Esophagus muscularis mucosa (tissue), 4 donors: ENCODE measurements around the gene IDI1. TPM values are rescaled to one million over a fixed set of nuclear protein-coding genes. Genes with fewer than 3 reads are reported as not detected.
A peak's percentile ranks its signal among the peaks of the same experiment; 100 is the strongest.

ENCODE experiments used
- DNase-seq: peaks from one replicate; pipeline ENCODE4 v3.0.0-alpha.2; 2017; ENCODE audit errors: extremely low spot score
- H3K27ac ChIP-seq, 4 donors: fragments of 200-600 bp; sonication (generic); replicated peaks in 1 of 4; 1 replicate in 3 of 4; 2 replicates in 1 of 4; pipeline ENCODE4 v1.5.1; 2016 to 2019; ENCODE audit warnings: mild to moderate bottlenecking in 1 of 4
- H3K27me3 ChIP-seq, 4 donors: fragments of 200-600 bp; sonication (generic); one replicate each; pipeline versions ENCODE4 v1.5.1 to v1.6.0; 2016 to 2019
- H3K36me3 ChIP-seq, 4 donors: fragments of 200-600 bp; sonication (generic); one replicate each; pipeline ENCODE4 v1.5.1; 2016 to 2019
- H3K4me1 ChIP-seq, 4 donors: fragments of 200-600 bp; sonication (generic); one replicate each; pipeline ENCODE4 v1.5.1; 2016 to 2019
- H3K4me3 ChIP-seq, 4 donors: fragments of 200-600 bp; sonication (generic); 1 replicate in 2 of 4; 2 replicates in 2 of 4; pipeline ENCODE4 v1.5.1; 2016 to 2019; ENCODE audit warnings: mild to moderate bottlenecking in 4 of 4, moderate library complexity in 1 of 4
- H3K9me3 ChIP-seq, 4 donors: fragments of 200-600 bp; sonication (generic); 1 replicate in 3 of 4; 2 replicates in 1 of 4; pipeline ENCODE4 v1.5.1; 2016 to 2019
- CTCF ChIP-seq, 3 experiments: fragments of 200-600 bp in 2 of 3; fragments of 450-650 bp in 1 of 3; sonication (generic) in 2 of 3; IDR thresholded peaks; one replicate each; pipeline ENCODE4 v1.5.1; 2017 to 2019; ENCODE audit warnings: antibody characterized with exemption in 3 of 3, mild to moderate bottlenecking in 2 of 3, moderate library complexity in 1 of 3
- EP300 ChIP-seq: sonication (generic); formaldehyde crosslinking; IDR thresholded peaks from one replicate; pipeline ENCODE4 v1.6.1; 2017; ENCODE audit warnings: antibody characterized with exemption
- POLR2A ChIP-seq: fragments of 450-650 bp; IDR thresholded peaks from one replicate; pipeline ENCODE4 v1.6.1; 2017; ENCODE audit warnings: antibody characterized with exemption, moderate library complexity, mild to moderate bottlenecking, low read depth
- POLR2AphosphoS5 ChIP-seq, 2 donors: sonication (generic); formaldehyde crosslinking; IDR thresholded peaks; one replicate each; pipeline ENCODE4 v1.6.1; 2017; ENCODE audit warnings: antibody characterized with exemption in 2 of 2
- WGBS: methylation state at CpG from one replicate; pipeline ENCODE4 v1.1.5; 2018; 5-methylcytosine and 5-hydroxymethylcytosine counted together
- intact Hi-C: fragments of 100-400 bp; cut with DNase I; formaldehyde crosslinking; loops from one replicate; pipeline ENCODE4 v1.15.1; 2023
- total RNA-seq, 4 donors: library from RNA; depleted of rRNA; stranded (reverse); fragments of >200 nt; gene quantifications; one replicate each; pipeline versions ENCODE4 v1.1.0 to v1.2.1, GENCODE V29; 2016

Gene IDI1
- total RNA-seq, 4 donors from 2014 or later: 16.8 to 33.3 (median 23.4) TPM

- WGBS: under 1% methylated on average over 28 of the region's 34 CpGs
- intact Hi-C loops: no loop called here
- H3K27me3 ChIP-seq: no peaks in the 10 kb centered on the region
- H3K27ac ChIP-seq: peak overlapping the region; percentile 96 to 98 (median 98)
- no peak for DNase-seq
- H3K36me3 ChIP-seq: peaks cover 0 to 29% (median 23%) of the 10 kb centered on the region in 4 donors
- peak overlapping the region; percentile 69 to 83 (median 78) for H3K4me3 ChIP-seq
- peaks cover 33 to 67% (median 52%) of the 10 kb centered on the region in 4 donors for H3K4me1 ChIP-seq
- no peaks in the 10 kb centered on the region for H3K9me3 ChIP-seq
- TF ChIP-seq CTCF (IDR thresholded peaks at IDR 0.05): no peak
- no peak for TF ChIP-seq POLR2AphosphoS5 (IDR thresholded peaks at IDR 0.05)
- no peak for TF ChIP-seq POLR2A
- TF ChIP-seq EP300: no peak
Measured at GRCh38 chr10:1049425-1049958, 573 bp upstream of the IDI1 start.

GRCh38 chr10:1048349-1048731 is 579 bp downstream of the IDI1 start:
- Histone ChIP-seq H3K27ac (peak overlapping the region; percentile 96 to 98 (median 98)), H3K27me3 (no peaks in the 10 kb centered on the region), H3K36me3 (peaks cover 0 to 28% (median 20%) of the 10 kb centered on the region in 4 donors), H3K4me3 (peak overlapping the region; percentile 69 to 83 (median 78)), H3K9me3 (no peaks in the 10 kb centered on the region), H3K4me1 (peaks cover 32 to 61% (median 46%) of the 10 kb centered on the region in 4 donors)
- 1% methylated on average over 29 of the region's 37 CpGs for WGBS
- TF ChIP-seq CTCF (IDR thresholded peaks at IDR 0.05) (no peak), POLR2AphosphoS5 (IDR thresholded peaks at IDR 0.05) (peak in 1 of 2 donors; percentile 44), EP300 (peak; percentile 61)
- intact Hi-C loops: no loop called here
- no peak for DNase-seq

- peaks cover 0 to 28% (median 18%) of the 10 kb centered on the region in 4 donors for H3K36me3 ChIP-seq
- intact Hi-C loops: no loop called here
- TF ChIP-seq CTCF (IDR thresholded peaks at IDR 0.05): no peak
- TF ChIP-seq POLR2AphosphoS5 (IDR thresholded peaks at IDR 0.05): no peak
- no peak for TF ChIP-seq EP300
- no peak for TF ChIP-seq POLR2A
- H3K27me3 ChIP-seq: no peaks in the 10 kb centered on the region
- peak overlapping the region; percentile 96 to 98 (median 98) for H3K27ac ChIP-seq
- DNase-seq: no peak
- peaks cover 32 to 61% (median 45%) of the 10 kb centered on the region in 4 donors for H3K4me1 ChIP-seq
- no peaks in the 10 kb centered on the region for H3K9me3 ChIP-seq
- 6% methylated on average over 15 of the region's 15 CpGs for WGBS
- peak overlapping the region; percentile 69 to 83 (median 78) for H3K4me3 ChIP-seq
Measured at GRCh38 chr10:1047937-1048336, 982 bp downstream of the IDI1 start.

- Histone ChIP-seq H3K9me3 (no peaks in the 10 kb centered on the region), H3K4me1 (peaks cover 21 to 41% (median 32%) of the 10 kb centered on the region in 4 donors), H3K4me3 (no peak overlapping the region), H3K36me3 (peaks cover 13 to 35% (median 26%) of the 10 kb centered on the region in 4 donors), H3K27ac (no peak overlapping the region), H3K27me3 (no peaks in the 10 kb centered on the region)
- intact Hi-C loops: no loop called here
- DNase-seq: no peak
- TF ChIP-seq POLR2AphosphoS5 (IDR thresholded peaks at IDR 0.05): no peak
- no peak for TF ChIP-seq EP300
- no peak for TF ChIP-seq CTCF (IDR thresholded peaks at IDR 0.05)
- no peak for TF ChIP-seq POLR2A
- 75% methylated on average over 6 of the region's 6 CpGs for WGBS
Measured at GRCh38 chr10:1045415-1045814, 3.5 kb downstream of the IDI1 start.

GRCh38 chr10:1044964-1045363 is 4.0 kb downstream of the IDI1 start:
- Histone ChIP-seq H3K9me3 (no peaks in the 10 kb centered on the region), H3K4me1 (peaks cover 17 to 37% (median 27%) of the 10 kb centered on the region in 4 donors), H3K27me3 (no peaks in the 10 kb centered on the region), H3K4me3 (no peak overlapping the region), H3K36me3 (peaks cover 13 to 40% (median 30%) of the 10 kb centered on the region in 4 donors), H3K27ac (peak overlapping the region in 1 of 4 donors; percentile 69)
- no peak for DNase-seq
- intact Hi-C loops: no loop called here
- 80% methylated on average over 4 of the region's 4 CpGs for WGBS
- TF ChIP-seq CTCF (IDR thresholded peaks at IDR 0.05) (no peak), POLR2AphosphoS5 (IDR thresholded peaks at IDR 0.05) (no peak), EP300 (no peak), POLR2A (no peak)
